OCI-LY7 (cell line): Measurements from ENCODE around the gene PSD4. TPM values are rescaled to one million over a fixed set of nuclear protein-coding genes. Genes with fewer than 3 reads are reported as not detected.

Source experiments
- BruUV-seq: library from RNA; stranded (reverse); fragments of 400-500 nt; replicated peaks from 2 replicates; lab custom pipeline; 2021; lab: Mats Ljungman, UMichigan
- CTCF ChIA-PET: fragments of 300-600 bp; sonication (Branson Sonifier 250); formaldehyde crosslinking; loops from one replicate; lab custom pipeline; 2022; ENCODE audit warnings: antibody characterized with exemption; ENCODE audit not compliant: unreplicated experiment; lab: Charles Lee
- POLR2A ChIA-PET: fragments of 300-600 bp; sonication (Branson Sonifier 250); formaldehyde crosslinking; loops from one replicate; lab custom pipeline; 2022; ENCODE audit warnings: antibody characterized with exemption; lab: Charles Lee
- DNase-seq: peaks from one replicate; pipeline ENCODE4 v3.0.0-alpha.2; 2015; ENCODE audit warnings: low spot score
- H2AFZ ChIP-seq: fragments of 200-600 bp; sonication (generic), shearing (Covaris generic); 2 replicates; pipeline ENCODE4 v1.6.1; 2014; ENCODE audit warnings: mild to moderate bottlenecking, antibody characterized with exemption, low read length, moderate library complexity
- H3K27ac ChIP-seq: fragments of 200-600 bp; sonication (generic); 2 replicates; pipeline ENCODE4 v1.5.1; 2014; ENCODE audit warnings: mixed run types, low read depth, mild to moderate bottlenecking, moderate library complexity, low read length, inconsistent platforms; ENCODE audit not compliant: poor library complexity, severe bottlenecking
- H3K36me3 ChIP-seq: fragments of 200-600 bp; sonication (generic); 2 replicates; pipeline ENCODE4 v1.6.1; 2014; ENCODE audit warnings: mild to moderate bottlenecking, antibody characterized with exemption, low read length, moderate library complexity, mixed read lengths; ENCODE audit not compliant: insufficient read depth
- H3K4me1 ChIP-seq: fragments of 200-600 bp; sonication (generic); 2 replicates; pipeline ENCODE4 v1.5.1; 2014; ENCODE audit warnings: mild to moderate bottlenecking, low read length; ENCODE audit not compliant: insufficient read depth, poor library complexity, severe bottlenecking
- H3K4me2 ChIP-seq: fragments of 200-600 bp; sonication (generic); 2 replicates; pipeline ENCODE4 v1.6.1; 2014; ENCODE audit warnings: mild to moderate bottlenecking, low read length
- H3K4me3 ChIP-seq: fragments of 200-600 bp; sonication (generic); 2 replicates; pipeline ENCODE4 v1.5.1; 2014; ENCODE audit warnings: mild to moderate bottlenecking, low read depth, low read length; ENCODE audit not compliant: poor library complexity, severe bottlenecking
- H3K79me2 ChIP-seq: fragments of 200-600 bp; sonication (generic); 2 replicates; pipeline ENCODE4 v1.6.1; 2016; ENCODE audit warnings: low read depth, mild to moderate bottlenecking, low read length, moderate library complexity, mixed read lengths; ENCODE audit not compliant: insufficient read depth
- H3K9me2 ChIP-seq: fragments of 200-600 bp; sonication (generic); 2 replicates; pipeline ENCODE4 v1.6.1; 2016; ENCODE audit warnings: mild to moderate bottlenecking, low read length, mixed read lengths; ENCODE audit not compliant: insufficient read depth
- H3K9me3 ChIP-seq: fragments of 200-600 bp; sonication (generic); 2 replicates; pipeline ENCODE4 v1.6.1; 2014; ENCODE audit warnings: mild to moderate bottlenecking, mixed run types, low read length, mixed read lengths
- H4K20me1 ChIP-seq: fragments of 200-600 bp; sonication (generic); 2 replicates; pipeline ENCODE4 v1.6.1; 2014; ENCODE audit warnings: mild to moderate bottlenecking, antibody characterized with exemption, low read length, moderate library complexity, mixed read lengths; ENCODE audit not compliant: insufficient read depth
- CTCF ChIP-seq: fragments of 200-600 bp; sonication (generic); conservative IDR thresholded peaks from 2 replicates; pipeline ENCODE4 v1.5.1; 2014; ENCODE audit warnings: mild to moderate bottlenecking, antibody characterized with exemption, low read length, moderate library complexity, mixed read lengths
- EZH2phosphoT487 ChIP-seq: fragments of 200-600 bp; sonication (generic); IDR thresholded peaks from 2 replicates; pipeline ENCODE4 v1.6.1; 2018; ENCODE audit warnings: low read depth, borderline replicate concordance, mild to moderate bottlenecking, mixed run types, antibody characterized with exemption, low read length, moderate library complexity, mixed read lengths
- intact Hi-C: fragments of 100-400 bp; cut with micrococcal nuclease; formaldehyde crosslinking; loops from one replicate; pipeline ENCODE4 v1.10.0; 2022; ENCODE audit not compliant: unreplicated experiment
- total RNA-seq, 2 experiments: library from RNA; depleted of rRNA in 1 of 2; stranded (reverse); fragments of >200 nt in 1 of 2; shearing (Covaris generic) in 1 of 2; gene quantifications; 2 replicates each; pipeline ENCODE4 v1.2.3, GENCODE V29; 2014 to 2022

The PSD4 gene
- total RNA-seq, 2 experiments from 2014 or later: 99.6 to 100 TPM

DNA sequence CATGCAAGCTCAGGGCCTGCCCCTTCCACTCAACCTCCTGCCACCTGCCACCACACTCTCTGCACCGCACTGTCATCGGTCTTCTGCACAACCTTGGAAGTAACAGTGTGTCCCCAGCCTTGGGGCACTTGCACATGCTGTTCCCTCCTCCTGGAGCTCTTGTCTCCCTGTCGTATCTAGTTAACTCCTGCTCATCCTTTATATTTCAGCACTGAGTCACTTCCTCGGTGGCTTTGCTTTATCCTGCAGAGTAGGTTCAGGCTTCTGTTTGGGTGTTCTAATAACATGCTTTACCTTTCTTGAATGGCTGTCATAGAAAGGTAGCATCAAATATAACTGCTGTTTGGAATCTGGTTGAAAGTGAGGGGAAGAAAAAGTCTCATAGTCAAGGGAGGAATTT lies 79.7 kb downstream of the PSD4 start:
- Histone ChIP-seq H3K9me3 (no peaks in the 10 kb centered on the region), H3K9me2 (no peaks in the 10 kb centered on the region), H3K4me2 (no peak overlapping the region), H3K4me3 (no peak overlapping the region), H4K20me1 (no peaks in the 10 kb centered on the region), H3K36me3 (peaks cover 6% of the 10 kb centered on the region; the same call in 1 of the 2 replicates), H3K27ac (no peak overlapping the region), H2AFZ (no peak overlapping the region), H3K79me2 (no peaks in the 10 kb centered on the region), H3K4me1 (no peaks in the 10 kb centered on the region)
- no peak for TF ChIP-seq EZH2phosphoT487
- TF ChIP-seq CTCF: no peak
- intact Hi-C loops: no loop called here
- CTCF ChIA-PET: no interaction called here
- no peak for DNase-seq
- POLR2A ChIA-PET: no interaction called here
- no TSS peak for BruUV-seq

DNA sequence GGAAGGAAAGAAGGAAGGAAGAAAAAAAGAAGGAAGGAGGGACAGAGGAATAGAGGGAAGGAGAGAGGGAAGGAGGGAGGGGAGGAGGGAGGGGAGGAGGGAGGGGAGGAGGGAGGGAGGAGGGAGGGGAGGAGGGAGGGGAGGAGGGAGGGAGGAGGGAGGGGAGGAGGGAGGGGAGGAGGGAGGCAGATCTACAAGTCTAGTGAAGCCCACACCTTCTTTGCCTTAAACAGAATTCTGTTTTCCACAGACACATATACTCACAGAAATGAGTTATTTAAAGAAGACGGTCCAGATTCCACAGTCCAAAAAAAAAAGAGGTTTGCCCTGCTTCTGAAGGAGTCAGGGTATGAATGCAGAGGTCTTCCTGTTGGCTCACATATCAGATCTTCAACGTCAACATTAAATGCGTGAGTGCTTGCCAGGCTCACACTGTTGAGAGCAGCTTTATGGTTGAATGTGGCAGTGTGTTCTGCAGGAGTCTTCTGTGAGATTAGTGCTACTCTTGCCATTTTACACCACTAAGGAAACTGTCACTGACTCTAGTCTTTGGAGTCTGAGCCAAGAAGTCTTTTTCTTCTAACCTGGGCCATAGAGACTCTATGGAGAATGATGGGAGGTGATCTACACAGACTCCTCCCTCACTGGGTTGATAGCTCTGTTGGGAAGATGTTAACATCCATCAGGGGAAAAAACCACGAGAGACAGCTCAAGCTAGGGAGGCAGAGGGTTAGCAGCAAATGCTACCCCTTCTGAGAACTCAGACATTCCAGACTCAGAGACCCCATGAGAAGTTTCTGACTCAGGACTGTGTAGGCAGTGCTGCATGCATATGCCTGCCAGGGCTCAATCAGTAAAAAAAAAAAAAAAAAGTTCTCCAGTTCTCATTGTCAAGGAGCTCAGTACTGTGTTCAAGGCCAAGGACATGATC lies 81.6 kb downstream of the PSD4 start:
- TF ChIP-seq CTCF: no peak
- no peak for TF ChIP-seq EZH2phosphoT487
- H4K20me1 ChIP-seq: no peaks in the 10 kb centered on the region
- H2AFZ ChIP-seq: no peak overlapping the region
- DNase-seq: no peak
- no peaks in the 10 kb centered on the region for H3K4me1 ChIP-seq
- H3K4me2 ChIP-seq: no peak overlapping the region
- peaks cover 6% of the 10 kb centered on the region; the same call in 1 of the 2 replicates for H3K36me3 ChIP-seq
- intact Hi-C loops: no loop called here
- no TSS peak for BruUV-seq
- no peak overlapping the region for H3K27ac ChIP-seq
- no peaks in the 10 kb centered on the region for H3K9me2 ChIP-seq
- ChIA-PET POLR2A (interaction anchor here (0.6 to 1.5 kb wide), 2 partner anchors 21 to 25 kb away, joined by 3 read pairs; no protein-coding TSS in a partner anchor), CTCF (no interaction called here)
- no peaks in the 10 kb centered on the region for H3K79me2 ChIP-seq
- no peak overlapping the region for H3K4me3 ChIP-seq
- H3K9me3 ChIP-seq: no peaks in the 10 kb centered on the region
